Loucy (cell line): ENCODE data around the gene PIR.

Experiments
- H2AFZ ChIP-seq: fragments of 200-600 bp; sonication (generic); 2 replicates; pipeline ENCODE4 v1.6.0; 2016; ENCODE audit warnings: antibody characterized with exemption, mild to moderate bottlenecking, low read length, moderate library complexity
- H3F3A ChIP-seq: fragments of 200-600 bp; 2 replicates; pipeline ENCODE4 v1.6.0; 2016; ENCODE audit warnings: antibody characterized with exemption, low read depth, mild to moderate bottlenecking
- H3K27me3 ChIP-seq: fragments of 200-600 bp; sonication (generic); 2 replicates; pipeline ENCODE4 v1.6.1; 2014; ENCODE audit warnings: low read length, mild to moderate bottlenecking; ENCODE audit not compliant: insufficient read depth, poor library complexity, severe bottlenecking
- H3K36me3 ChIP-seq: fragments of 200-600 bp; sonication (generic); 2 replicates; pipeline ENCODE4 v1.6.1; 2016; ENCODE audit warnings: low read length; ENCODE audit not compliant: insufficient read depth
- H3K4me1 ChIP-seq: fragments of 200-600 bp; sonication (generic); 2 replicates; pipeline ENCODE4 v1.5.1; 2014; ENCODE audit warnings: low read length, mild to moderate bottlenecking; ENCODE audit not compliant: insufficient read depth, poor library complexity, severe bottlenecking
- H3K4me2 ChIP-seq: fragments of 200-600 bp; sonication (generic); 2 replicates; pipeline ENCODE4 v1.6.0; 2014; ENCODE audit warnings: antibody characterized with exemption, low read length, low read depth, mild to moderate bottlenecking; ENCODE audit not compliant: poor library complexity, severe bottlenecking
- H3K4me3 ChIP-seq: fragments of 200-600 bp; sonication (generic); 2 replicates; pipeline ENCODE4 v1.5.1; 2014; ENCODE audit warnings: low read length, mild to moderate bottlenecking, mixed read lengths; ENCODE audit not compliant: poor library complexity, severe bottlenecking
- H3K79me2 ChIP-seq: fragments of 200-600 bp; sonication (generic); 2 replicates; pipeline ENCODE4 v1.6.1; 2014; ENCODE audit warnings: low read length; ENCODE audit not compliant: insufficient read depth
- H3K9ac ChIP-seq: fragments of 200-600 bp; sonication (generic); 2 replicates; pipeline ENCODE4 v1.6.0; 2014; ENCODE audit warnings: mild to moderate bottlenecking, low read depth, low read length, moderate library complexity; ENCODE audit not compliant: poor library complexity, severe bottlenecking
- H3K9me2 ChIP-seq: fragments of 200-600 bp; sonication (generic); replicated peaks from 2 replicates; pipeline ENCODE4 v1.6.1; 2016; ENCODE audit warnings: low read depth, low read length, mixed read lengths
- H3K9me3 ChIP-seq: fragments of 200-600 bp; sonication (generic); 2 replicates; pipeline ENCODE4 v1.6.1; 2014; ENCODE audit warnings: mild to moderate bottlenecking, antibody characterized with exemption, low read length, low read depth; ENCODE audit not compliant: insufficient read depth
- H4K20me1 ChIP-seq: fragments of 200-600 bp; sonication (generic); 2 replicates; pipeline ENCODE4 v1.6.0; 2014; ENCODE audit warnings: antibody characterized with exemption, low read length, mild to moderate bottlenecking; ENCODE audit not compliant: insufficient read depth, poor library complexity, severe bottlenecking
- EZH2phosphoT487 ChIP-seq: fragments of 200-600 bp; IDR thresholded peaks from 2 replicates; pipeline ENCODE4 v1.6.1; 2018; ENCODE audit warnings: antibody characterized with exemption, mild to moderate bottlenecking, moderate library complexity, borderline replicate concordance
- TF ChIP-seq, protein P1 (sequence below): fragments of 200-600 bp; sonication (generic); conservative IDR thresholded peaks from 2 replicates; pipeline ENCODE4 v1.5.1; 2014; ENCODE audit warnings: mild to moderate bottlenecking, antibody characterized with exemption, low read length

Gene PIR

DNA sequence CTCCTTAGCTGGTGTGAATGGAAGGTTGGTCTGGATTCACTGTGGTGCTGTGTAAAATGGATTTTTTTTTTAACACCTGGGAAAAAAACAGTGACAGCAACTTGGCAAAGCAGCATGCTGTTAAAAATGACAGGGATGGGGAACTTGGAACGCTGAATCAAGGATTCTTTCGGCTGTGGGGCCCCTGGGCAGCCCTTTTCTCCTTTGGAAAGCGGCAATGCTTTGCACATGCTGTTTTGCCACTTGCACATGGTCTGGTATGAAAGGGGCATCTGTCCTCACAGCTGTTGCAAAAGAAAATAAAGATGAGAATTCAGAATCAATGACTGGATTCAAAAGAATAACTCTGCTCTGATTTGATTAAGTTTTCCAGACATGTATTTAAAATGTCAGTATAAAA lies 147.2 kb downstream of the PIR start:
- Histone ChIP-seq H3K4me3 (no peak overlapping the region), H3K27me3 (no peaks in the 10 kb centered on the region), H3K9me2 (no peaks in the 10 kb centered on the region), H3F3A (no peaks in the 10 kb centered on the region), H3K4me2 (no peak overlapping the region), H3K36me3 (no peaks in the 10 kb centered on the region), H3K9ac (no peak overlapping the region), H4K20me1 (no peaks in the 10 kb centered on the region), H3K79me2 (no peaks in the 10 kb centered on the region), H2AFZ (no peak overlapping the region), H3K9me3 (no peaks in the 10 kb centered on the region), H3K4me1 (no peaks in the 10 kb centered on the region)
- TF ChIP-seq, protein P1, sequence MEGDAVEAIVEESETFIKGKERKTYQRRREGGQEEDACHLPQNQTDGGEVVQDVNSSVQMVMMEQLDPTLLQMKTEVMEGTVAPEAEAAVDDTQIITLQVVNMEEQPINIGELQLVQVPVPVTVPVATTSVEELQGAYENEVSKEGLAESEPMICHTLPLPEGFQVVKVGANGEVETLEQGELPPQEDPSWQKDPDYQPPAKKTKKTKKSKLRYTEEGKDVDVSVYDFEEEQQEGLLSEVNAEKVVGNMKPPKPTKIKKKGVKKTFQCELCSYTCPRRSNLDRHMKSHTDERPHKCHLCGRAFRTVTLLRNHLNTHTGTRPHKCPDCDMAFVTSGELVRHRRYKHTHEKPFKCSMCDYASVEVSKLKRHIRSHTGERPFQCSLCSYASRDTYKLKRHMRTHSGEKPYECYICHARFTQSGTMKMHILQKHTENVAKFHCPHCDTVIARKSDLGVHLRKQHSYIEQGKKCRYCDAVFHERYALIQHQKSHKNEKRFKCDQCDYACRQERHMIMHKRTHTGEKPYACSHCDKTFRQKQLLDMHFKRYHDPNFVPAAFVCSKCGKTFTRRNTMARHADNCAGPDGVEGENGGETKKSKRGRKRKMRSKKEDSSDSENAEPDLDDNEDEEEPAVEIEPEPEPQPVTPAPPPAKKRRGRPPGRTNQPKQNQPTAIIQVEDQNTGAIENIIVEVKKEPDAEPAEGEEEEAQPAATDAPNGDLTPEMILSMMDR = no peak
- no peak for TF ChIP-seq EZH2phosphoT487

DNA sequence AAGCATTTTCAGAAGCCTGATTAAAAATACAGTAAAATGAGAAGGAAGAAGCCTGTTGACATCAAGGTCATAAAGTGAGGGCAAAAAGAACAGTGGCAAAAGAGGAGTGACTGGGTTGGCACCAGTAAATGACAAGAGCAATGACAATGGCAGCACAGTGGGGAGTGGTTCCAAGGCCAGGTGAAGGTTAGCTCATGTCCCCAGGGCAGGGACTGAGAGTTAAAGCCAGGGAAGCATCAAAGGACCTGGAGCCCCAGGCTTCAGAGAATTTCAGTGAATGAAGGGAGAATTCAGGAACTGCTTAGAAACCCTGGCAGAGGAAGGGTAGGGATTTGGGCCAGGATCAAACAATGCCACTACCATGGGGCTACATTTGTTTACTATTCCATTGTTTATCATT lies 149.0 kb downstream of the PIR start:
- Histone ChIP-seq H3K27me3 (no peaks in the 10 kb centered on the region), H3K4me1 (no peaks in the 10 kb centered on the region), H3K4me2 (no peak overlapping the region), H2AFZ (no peak overlapping the region), H4K20me1 (no peaks in the 10 kb centered on the region), H3K79me2 (no peaks in the 10 kb centered on the region), H3K9ac (no peak overlapping the region), H3K9me3 (no peaks in the 10 kb centered on the region), H3K36me3 (no peaks in the 10 kb centered on the region), H3F3A (no peaks in the 10 kb centered on the region), H3K9me2 (no peaks in the 10 kb centered on the region), H3K4me3 (no peak overlapping the region)
- TF ChIP-seq, protein P1 = no peak
- TF ChIP-seq EZH2phosphoT487 = no peak

- H3K9ac ChIP-seq = no peak overlapping the region
- H3K79me2 ChIP-seq = no peaks in the 10 kb centered on the region
- no peaks in the 10 kb centered on the region for H3K9me2 ChIP-seq
- H4K20me1 ChIP-seq = no peaks in the 10 kb centered on the region
- H3K9me3 ChIP-seq = no peaks in the 10 kb centered on the region
- H3F3A ChIP-seq = no peaks in the 10 kb centered on the region
- no peak overlapping the region for H2AFZ ChIP-seq
- no peak overlapping the region for H3K4me3 ChIP-seq
- no peak overlapping the region for H3K4me2 ChIP-seq
- H3K4me1 ChIP-seq = no peaks in the 10 kb centered on the region
- TF ChIP-seq EZH2phosphoT487 = no peak
- TF ChIP-seq, protein P1 = no peak
- no peaks in the 10 kb centered on the region for H3K36me3 ChIP-seq
- no peaks in the 10 kb centered on the region for H3K27me3 ChIP-seq
Observed at GRCh38 chrX:15343075-15343476, 150.1 kb downstream of the PIR start.
